WERI-Rb-1 (cell line): ENCODE results near the gene GPM6B.
A peak's percentile ranks its signal among the peaks of the same experiment; 100 is the strongest.

Source experiments
- DNase-seq: peaks from one replicate; pipeline ENCODE4 v3.0.0-alpha.2; 2020
- H3K27ac ChIP-seq: fragments of 250-450 bp; sonication (Bioruptor Pico); 2 replicates; pipeline ENCODE4 v1.5.1; 2020; ENCODE audit warnings: mild to moderate bottlenecking, moderate library complexity
- H3K27me3 ChIP-seq: fragments of 250-450 bp; sonication (Bioruptor Pico); 2 replicates; pipeline ENCODE4 v1.5.1; 2021; ENCODE audit warnings: mild to moderate bottlenecking, low read depth, moderate library complexity; ENCODE audit not compliant: insufficient read depth, severe bottlenecking
- H3K36me3 ChIP-seq: fragments of 250-450 bp; sonication (Bioruptor Pico); 2 replicates; pipeline ENCODE4 v1.5.1; 2020; ENCODE audit warnings: mild to moderate bottlenecking, moderate library complexity
- H3K4me3 ChIP-seq: 2 replicates; pipeline ENCODE4 v1.5.1; 2011; ENCODE audit warnings: low read depth, mild to moderate bottlenecking, control low read depth, low read length
- H3K9me3 ChIP-seq: fragments of 250-450 bp; sonication (Bioruptor Pico); 2 replicates; pipeline ENCODE4 v1.5.1; 2021; ENCODE audit warnings: mild to moderate bottlenecking, moderate library complexity; ENCODE audit not compliant: severe bottlenecking
- CTCF ChIP-seq: IDR thresholded peaks from 2 replicates; pipeline ENCODE4 v1.5.1; 2011; ENCODE audit warnings: low read depth, mild to moderate bottlenecking, control low read depth, inconsistent platforms, low read length

The GPM6B gene

DNA sequence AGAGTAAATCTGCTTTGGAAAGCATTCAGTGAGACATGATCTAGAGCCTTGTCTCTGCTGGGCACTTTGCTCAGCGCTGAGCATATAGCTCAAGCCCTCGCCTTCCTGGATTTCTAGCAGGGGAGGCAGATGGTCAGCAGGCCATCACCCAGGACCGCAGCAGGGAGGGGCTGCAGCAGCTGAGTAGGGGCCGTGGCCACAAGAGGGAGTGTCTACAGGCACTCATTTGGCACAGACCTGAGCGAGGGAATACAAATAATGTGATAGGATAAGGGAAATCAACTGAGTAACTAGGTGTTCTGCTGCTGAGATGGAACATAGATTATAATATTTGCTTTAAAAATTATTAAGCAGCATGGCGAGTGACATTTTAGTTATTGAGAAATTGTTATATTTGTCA, 52.1 kb downstream of the GPM6B start:
- DNase-seq: peak; percentile 94
- no peaks in the 10 kb centered on the region for H3K9me3 ChIP-seq
- H3K36me3 ChIP-seq: peaks cover 69% of the 10 kb centered on the region
- TF ChIP-seq CTCF: peak; percentile 74
- H3K27me3 ChIP-seq: no peaks in the 10 kb centered on the region
- H3K4me3 ChIP-seq: no peak overlapping the region
- H3K27ac ChIP-seq: peak overlapping the region; percentile 81

- peaks cover 69% of the 10 kb centered on the region for H3K36me3 ChIP-seq
- no peak for TF ChIP-seq CTCF
- peak; percentile 61 for DNase-seq
- no peaks in the 10 kb centered on the region for H3K9me3 ChIP-seq
- peak overlapping the region; percentile 81 for H3K27ac ChIP-seq
- no peaks in the 10 kb centered on the region for H3K27me3 ChIP-seq
- H3K4me3 ChIP-seq: no peak overlapping the region
These were observed 52.6 kb downstream of the GPM6B start for GRCh38 chrX:13764281-13764680.

DNA sequence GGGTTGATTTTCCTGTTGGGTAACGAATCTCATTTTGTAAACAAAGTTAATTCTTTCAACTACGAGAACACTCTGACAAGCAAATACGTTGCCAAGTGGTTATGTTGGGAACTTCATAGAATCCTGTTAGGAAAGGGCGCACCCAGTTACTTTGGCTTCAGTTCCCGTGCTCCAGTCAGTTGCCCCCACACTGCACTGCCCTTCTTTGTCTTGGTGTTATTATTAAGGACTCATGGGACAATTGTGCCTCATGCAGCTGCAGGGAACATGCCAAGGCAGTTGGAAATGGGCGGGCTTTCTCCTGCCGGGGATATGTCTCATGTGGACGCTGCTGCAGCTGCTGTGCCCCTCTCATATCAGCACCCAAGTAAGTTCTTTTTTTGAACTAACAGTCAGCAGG, 53.4 kb downstream of the GPM6B start:
- peaks cover 69% of the 10 kb centered on the region for H3K36me3 ChIP-seq
- no peaks in the 10 kb centered on the region for H3K27me3 ChIP-seq
- no peak for TF ChIP-seq CTCF
- no peak for DNase-seq
- H3K4me3 ChIP-seq: no peak overlapping the region
- no peaks in the 10 kb centered on the region for H3K9me3 ChIP-seq
- H3K27ac ChIP-seq: peak overlapping the region; percentile 81

DNA sequence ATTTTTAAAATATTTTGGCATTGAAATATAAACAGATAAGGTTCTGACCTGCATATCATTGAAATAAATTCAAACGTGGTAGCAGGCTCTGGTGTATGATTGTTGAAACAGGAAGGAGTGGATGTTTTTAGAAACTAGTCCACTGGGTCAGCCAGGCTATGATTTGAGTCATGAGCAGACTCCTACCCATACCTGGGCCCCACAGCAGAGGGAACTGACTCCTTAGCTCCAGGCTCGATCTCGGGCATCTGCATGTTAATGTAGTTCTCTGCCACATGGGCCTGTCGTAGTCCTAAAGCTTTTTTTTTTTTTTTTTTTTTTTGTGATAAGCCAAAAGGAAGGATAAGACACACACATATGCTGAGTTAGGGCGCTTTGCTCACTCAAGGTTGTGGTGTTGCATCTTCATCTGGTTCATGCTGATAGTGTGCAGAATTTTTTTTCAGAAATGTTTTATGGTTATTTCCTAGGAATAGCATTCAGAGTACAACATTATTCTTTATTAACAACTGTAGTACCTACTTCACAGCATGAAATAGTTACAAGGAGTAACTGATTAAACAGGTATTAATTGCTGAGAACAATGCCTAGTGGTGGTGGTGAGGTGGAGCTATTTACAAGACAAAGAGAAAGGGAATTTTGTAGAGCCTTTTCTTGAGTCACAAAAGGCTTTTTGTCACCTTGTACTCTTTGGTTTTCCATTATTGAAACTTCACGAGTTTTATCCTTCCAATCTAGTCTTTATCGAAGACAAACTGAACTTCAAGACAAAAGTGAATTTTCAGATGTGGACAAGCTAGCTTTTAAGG, 55.1 kb downstream of the GPM6B start:
- no peak for DNase-seq
- H3K4me3 ChIP-seq: no peak overlapping the region

DNA sequence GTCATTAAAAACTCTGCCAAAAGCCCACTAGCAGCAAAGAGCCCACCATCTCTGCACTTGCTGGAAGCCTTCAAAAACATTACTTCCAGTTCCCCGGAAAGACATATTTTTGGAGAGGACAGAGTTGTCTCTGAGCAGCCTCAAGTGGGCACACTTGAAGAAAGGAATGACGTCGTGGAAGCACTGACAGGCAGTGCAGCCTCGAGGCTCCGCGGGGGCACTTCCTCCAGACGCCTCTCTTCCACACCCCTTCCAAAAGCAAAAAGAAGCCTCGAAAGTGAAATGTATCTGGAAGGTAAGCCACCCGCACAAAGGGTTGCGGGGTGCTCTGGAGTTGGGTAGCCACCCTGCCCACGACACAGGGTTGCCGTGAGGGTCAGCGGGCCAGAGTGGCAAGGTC, 56.5 kb downstream of the GPM6B start:
- Histone ChIP-seq H3K27me3 (no peaks in the 10 kb centered on the region), H3K36me3 (peaks cover 69% of the 10 kb centered on the region), H3K27ac (no peak overlapping the region), H3K9me3 (no peaks in the 10 kb centered on the region), H3K4me3 (no peak overlapping the region)
- no peak for DNase-seq
- TF ChIP-seq CTCF: no peak

More for the DNA sequence above, 55.1 kb downstream of the GPM6B start:
- Histone ChIP-seq H3K36me3 (peaks cover 71% of the 10 kb centered on the region), H3K9me3 (no peaks in the 10 kb centered on the region), H3K27ac (no peak overlapping the region), H3K27me3 (no peaks in the 10 kb centered on the region)
- TF ChIP-seq CTCF: no peak
